ENCODE measurements around the gene FBXL14. TPM values are rescaled to one million over a fixed set of nuclear protein-coding genes. Genes with fewer than 3 reads are reported as not detected.

Gene FBXL14
- total and polyA plus RNA-seq, 7 donors = 7.5 to 26.4 (median 12.2) TPM

DNA sequence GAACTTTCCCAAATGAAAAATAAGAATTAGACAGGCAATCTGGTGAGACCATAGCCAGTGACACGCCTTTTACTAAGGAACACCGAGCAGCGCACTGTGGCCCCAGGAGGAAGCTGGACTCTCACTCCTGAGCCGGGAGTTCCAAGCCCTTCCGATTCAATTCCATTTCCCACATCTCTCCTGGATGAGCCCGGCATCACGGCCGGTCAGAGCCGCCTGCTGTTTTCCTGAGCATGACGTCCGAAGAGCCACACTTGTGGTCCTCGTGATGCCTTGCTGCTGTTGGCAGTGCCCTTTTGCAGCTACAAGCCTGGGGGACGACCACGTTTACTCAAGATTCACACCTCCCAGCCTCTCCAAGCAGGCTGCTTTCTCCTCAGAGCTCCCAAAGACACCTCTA is 40.8 kb downstream of the FBXL14 start:
- TF ChIP-seq EP300 (IDR thresholded peaks at IDR 0.05) (no peak), POLR2AphosphoS5 (IDR thresholded peaks at IDR 0.05) (no peak), CTCF (IDR thresholded peaks at IDR 0.05) (no peak), POLR2A (IDR thresholded peaks at IDR 0.05) (no peak)
- Histone ChIP-seq H3K27me3 (no peaks in the 10 kb centered on the region), H3K4me3 (no peak overlapping the region), H3K36me3 (no peaks in the 10 kb centered on the region), H3K4me1 (peaks cover 0 to 13% (median 0%) of the 10 kb centered on the region in 4 donors), H3K9me3 (no peaks in the 10 kb centered on the region), H3K27ac (no peak overlapping the region)
- DNase-seq = no peak
- 69 to 82% methylated on average over 14 of the region's 14 CpGs for WGBS, 2 donors
- intact Hi-C loops (cut with DNase I) = no loop called here

GRCh38 chr12:1552911-1553491 is 41.4 kb downstream of the FBXL14 start:
- no peak overlapping the region for H3K4me3 ChIP-seq
- TF ChIP-seq EP300 (IDR thresholded peaks at IDR 0.05) (no peak), POLR2A (IDR thresholded peaks at IDR 0.05) (no peak), CTCF (IDR thresholded peaks at IDR 0.05) (no peak), POLR2AphosphoS5 (IDR thresholded peaks at IDR 0.05) (no peak)
- no peaks in the 10 kb centered on the region for H3K9me3 ChIP-seq
- intact Hi-C loops (cut with DNase I) = no loop called here
- no peak overlapping the region for H3K27ac ChIP-seq
- peaks cover 0 to 13% (median 0%) of the 10 kb centered on the region in 4 donors for H3K4me1 ChIP-seq
- H3K36me3 ChIP-seq = no peaks in the 10 kb centered on the region
- H3K27me3 ChIP-seq = no peaks in the 10 kb centered on the region
- no peak for DNase-seq
- 73 to 79% methylated on average over 12 of the region's 12 CpGs for WGBS, 2 donors

- no peak for DNase-seq
- H3K36me3 ChIP-seq = no peaks in the 10 kb centered on the region
- 92 to 98% methylated on average over 2 of the region's 2 CpGs for WGBS, 2 donors
- peaks cover 0 to 13% (median 0%) of the 10 kb centered on the region in 4 donors for H3K4me1 ChIP-seq
- TF ChIP-seq CTCF (IDR thresholded peaks at IDR 0.05) (no peak), POLR2A (IDR thresholded peaks at IDR 0.05) (no peak), POLR2AphosphoS5 (IDR thresholded peaks at IDR 0.05) (no peak), EP300 (IDR thresholded peaks at IDR 0.05) (no peak)
- no peak overlapping the region for H3K27ac ChIP-seq
- H3K4me3 ChIP-seq = no peak overlapping the region
- no peaks in the 10 kb centered on the region for H3K9me3 ChIP-seq
- H3K27me3 ChIP-seq = no peaks in the 10 kb centered on the region
- intact Hi-C loops (cut with DNase I) = no loop called here
These were observed 42.2 kb downstream of the FBXL14 start for GRCh38 chr12:1552171-1552570.

DNA sequence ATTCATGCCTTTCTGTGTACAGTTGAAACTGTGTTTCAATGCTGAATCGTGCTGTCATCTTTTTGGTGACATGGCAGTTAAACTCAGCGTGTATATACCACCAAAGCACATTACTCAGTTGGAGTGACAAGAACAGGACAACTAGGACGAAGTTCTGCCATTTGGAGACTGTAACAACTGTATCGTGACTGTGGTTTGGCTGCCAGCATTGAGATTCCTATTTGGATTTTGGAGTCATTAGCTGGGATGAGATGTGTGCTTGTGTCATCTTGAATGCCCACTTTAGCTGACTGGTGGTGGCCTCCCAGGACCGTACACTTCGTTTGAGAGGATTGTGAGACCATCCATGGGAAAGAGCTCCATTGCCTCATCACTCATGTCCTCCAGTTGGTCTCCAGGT is 42.9 kb downstream of the FBXL14 start:
- WGBS, 2 donors = 94 to 96% methylated on average over 6 of the region's 6 CpGs
- H3K27ac ChIP-seq = no peak overlapping the region
- TF ChIP-seq EP300 (IDR thresholded peaks at IDR 0.05) (no peak), CTCF (IDR thresholded peaks at IDR 0.05) (no peak), POLR2AphosphoS5 (IDR thresholded peaks at IDR 0.05) (no peak), POLR2A (IDR thresholded peaks at IDR 0.05) (no peak)
- intact Hi-C loops (cut with DNase I) = no loop called here
- no peak overlapping the region for H3K4me3 ChIP-seq
- peaks cover 0 to 13% (median 0%) of the 10 kb centered on the region in 4 donors for H3K4me1 ChIP-seq
- no peak for DNase-seq
- no peaks in the 10 kb centered on the region for H3K9me3 ChIP-seq
- no peaks in the 10 kb centered on the region for H3K36me3 ChIP-seq
- no peaks in the 10 kb centered on the region for H3K27me3 ChIP-seq
